Measurements from ENCODE around the gene RND2.
"Not testable (repeated sequence)": the region's sequence is repeated elsewhere in the genome, so short reads cannot be mapped to it uniquely, and the experiment has no call there.

The RND2 gene

GRCh38 chr17:43027091-43028032, 2.3 kb downstream of the RND2 start:
- no peak for DNase-seq (ENCODE audit: low spot score)

- DNase-seq (ENCODE audit: low spot score): no peak
Observed at GRCh38 chr17:43028221-43028861, 3.3 kb downstream of the RND2 start.

GRCh38 chr17:43030137-43030767, 5.2 kb downstream of the RND2 start:
- DNase-seq (ENCODE audit: low spot score): no peak

GRCh38 chr17:43031666-43032065, 6.6 kb downstream of the RND2 start:
- DNase-seq (ENCODE audit: low spot score): no peak

- DNase-seq (ENCODE audit: low spot score): no peak
Observed at GRCh38 chr17:43033948-43034881, 9.2 kb downstream of the RND2 start.

- DNase-seq (ENCODE audit: low spot score): no peak
Observed at GRCh38 chr17:43034894-43035293, 9.9 kb downstream of the RND2 start.

- no peak for DNase-seq (ENCODE audit: low spot score)
Observed at GRCh38 chr17:43039646-43040045, 14.6 kb downstream of the RND2 start.

- no peak for DNase-seq (ENCODE audit: low spot score)
Observed at GRCh38 chr17:43040655-43041054, 15.6 kb downstream of the RND2 start.

- DNase-seq (ENCODE audit: low spot score): no peak
Observed at GRCh38 chr17:43042025-43042628, 17.1 kb downstream of the RND2 start.

- no peak for DNase-seq (ENCODE audit: low spot score)
Observed at GRCh38 chr17:43043307-43043706, 18.3 kb downstream of the RND2 start.

- DNase-seq (ENCODE audit: low spot score): no peak
Observed at GRCh38 chr17:43044024-43044423, 19.0 kb downstream of the RND2 start.

- no peak for DNase-seq (ENCODE audit: low spot score)
Observed at GRCh38 chr17:43051969-43052368, 26.9 kb downstream of the RND2 start.

- not testable (repeated sequence) for DNase-seq (ENCODE audit: low spot score)
Observed at GRCh38 chr17:43053008-43053407, 28.0 kb downstream of the RND2 start.

GRCh38 chr17:43056051-43056450, 31.0 kb downstream of the RND2 start:
- no peak for DNase-seq (ENCODE audit: low spot score)

GRCh38 chr17:43062984-43063638, 38.1 kb downstream of the RND2 start:
- DNase-seq (ENCODE audit: low spot score): no peak

- DNase-seq (ENCODE audit: low spot score): no peak
Observed at GRCh38 chr17:43068570-43069367, 43.7 kb downstream of the RND2 start.

GRCh38 chr17:43069368-43069898, 44.4 kb downstream of the RND2 start:
- no peak for DNase-seq (ENCODE audit: low spot score)

GRCh38 chr17:43070257-43070656, 45.2 kb downstream of the RND2 start:
- no peak for DNase-seq (ENCODE audit: low spot score)

- no peak for DNase-seq (ENCODE audit: low spot score)
Observed at GRCh38 chr17:43070872-43071271, 45.8 kb downstream of the RND2 start.

GRCh38 chr17:43074869-43075268, 49.8 kb downstream of the RND2 start:
- DNase-seq (ENCODE audit: low spot score): no peak
